Neural cell (in vitro differentiated cells): ENCODE measurements around the gene DLG2. TPM values are rescaled to one million over a fixed set of nuclear protein-coding genes. Genes with fewer than 3 reads are reported as not detected.

Experiments
- H2AFZ ChIP-seq: fragments of 200-600, 300-800 bp; sonication (generic), shearing (Covaris generic); 2 replicates; pipeline ENCODE4 v1.6.0; 2014; ENCODE audit warnings: low read depth, mild to moderate bottlenecking, antibody characterized with exemption, low read length, moderate library complexity
- H3F3A ChIP-seq: fragments of 200-600 bp; shearing (Covaris generic); 2 replicates; pipeline ENCODE4 v1.6.1; 2016; ENCODE audit warnings: mild to moderate bottlenecking, moderate library complexity, mixed read lengths, antibody characterized with exemption, low read length; ENCODE audit not compliant: insufficient read depth, poor library complexity, severe bottlenecking
- H3K27ac ChIP-seq: fragments of 200-600, 300-800 bp; sonication (generic), shearing (Covaris generic); 2 replicates; pipeline ENCODE4 v1.5.1; 2014; ENCODE audit warnings: mild to moderate bottlenecking, low read length, moderate library complexity
- H3K27me3 ChIP-seq: fragments of 300-800, 200-600 bp; sonication (generic), shearing (Covaris generic); 2 replicates; pipeline ENCODE4 v1.6.0; 2014; ENCODE audit warnings: mild to moderate bottlenecking, low read depth, low read length, moderate library complexity; ENCODE audit not compliant: insufficient read depth
- H3K36me3 ChIP-seq: fragments of 300-800, 200-600 bp; sonication (generic), shearing (Covaris generic); 2 replicates; pipeline ENCODE4 v1.5.1; 2014; ENCODE audit warnings: mild to moderate bottlenecking, antibody characterized with exemption, low read length, moderate library complexity; ENCODE audit not compliant: insufficient read depth
- H3K4me2 ChIP-seq: fragments of 300-800, 200-600 bp; sonication (generic), shearing (Covaris generic); 2 replicates; pipeline ENCODE4 v1.6.0; 2014; ENCODE audit warnings: mild to moderate bottlenecking, low read length
- H3K4me3 ChIP-seq: fragments of 300-800, 200-600 bp; sonication (generic), shearing (Covaris generic); 2 replicates; pipeline ENCODE4 v1.5.1; 2014; ENCODE audit warnings: mild to moderate bottlenecking, low read length, moderate library complexity
- H3K79me2 ChIP-seq: fragments of 200-600 bp; shearing (Covaris generic); replicated peaks from 2 replicates; pipeline ENCODE4 v1.6.0; 2014; ENCODE audit warnings: mild to moderate bottlenecking, low read length, moderate library complexity; ENCODE audit not compliant: insufficient read depth
- H3K9ac ChIP-seq: fragments of 300-800, 200-600 bp; sonication (generic), shearing (Covaris generic); 2 replicates; pipeline ENCODE4 v1.6.1; 2016; ENCODE audit warnings: mild to moderate bottlenecking, low read length, mixed read lengths
- H3K9me2 ChIP-seq: fragments of 200-600 bp; shearing (Covaris generic); 2 replicates; pipeline ENCODE4 v1.6.1; 2016; ENCODE audit warnings: mild to moderate bottlenecking, low read length, mixed read lengths; ENCODE audit not compliant: insufficient read depth
- H3K9me3 ChIP-seq: fragments of 200-600, 300-800 bp; sonication (generic), shearing (Covaris generic); 2 replicates; pipeline ENCODE4 v1.6.1; 2016; ENCODE audit warnings: mild to moderate bottlenecking, mixed run types, low read length, moderate library complexity, mixed read lengths
- H4K20me1 ChIP-seq: fragments of 200-600 bp; shearing (Covaris generic); 2 replicates; pipeline ENCODE4 v1.6.1; 2016; ENCODE audit warnings: mild to moderate bottlenecking, mixed run types; ENCODE audit not compliant: insufficient read depth
- EZH2 ChIP-seq: fragments of 200-600, 300-800 bp; shearing (Covaris generic), sonication (generic); IDR thresholded peaks from 2 replicates; pipeline ENCODE4 v1.6.1; 2014; ENCODE audit warnings: antibody characterized with exemption, low read length, borderline replicate concordance, mild to moderate bottlenecking; ENCODE audit not compliant: insufficient read depth, poor library complexity, severe bottlenecking
- MXI1 ChIP-seq: fragments of 450-650 bp; conservative IDR thresholded peaks from 2 replicates; pipeline ENCODE4 v1.6.1; 2014; ENCODE audit warnings: antibody characterized with exemption, mild to moderate bottlenecking; ENCODE audit not compliant: poor library complexity, severe bottlenecking
- POLR2AphosphoS5 ChIP-seq: IDR thresholded peaks from 2 replicates; pipeline ENCODE4 v1.6.1; 2012
- RAD21 ChIP-seq: fragments of 450-650 bp; conservative IDR thresholded peaks from 2 replicates; pipeline ENCODE4 v1.6.1; 2014; ENCODE audit warnings: antibody characterized with exemption, mild to moderate bottlenecking, moderate library complexity
- SMC3 ChIP-seq: fragments of 450-650 bp; conservative IDR thresholded peaks from 2 replicates; pipeline ENCODE4 v1.6.1; 2014; ENCODE audit warnings: antibody characterized with exemption, mild to moderate bottlenecking, moderate library complexity; ENCODE audit not compliant: poor library complexity
- TAF1 ChIP-seq: IDR thresholded peaks from 2 replicates; pipeline ENCODE4 v1.6.1; 2012; ENCODE audit warnings: low read depth
- polyA plus RNA-seq: library from polyadenylated mRNA; depleted of rRNA; stranded (reverse); fragments of >200 nt; gene quantifications from 2 replicates; pipeline ENCODE4 v1.2.3, GENCODE V29; 2014
- TF ChIP-seq, protein P1 (sequence below): IDR thresholded peaks from 2 replicates; pipeline ENCODE4 v1.6.1; 2012; ENCODE audit warnings: borderline replicate concordance

DLG2 gene
- polyA plus RNA-seq, 1 donor from 2014 or later, result 179 TPM

DNA sequence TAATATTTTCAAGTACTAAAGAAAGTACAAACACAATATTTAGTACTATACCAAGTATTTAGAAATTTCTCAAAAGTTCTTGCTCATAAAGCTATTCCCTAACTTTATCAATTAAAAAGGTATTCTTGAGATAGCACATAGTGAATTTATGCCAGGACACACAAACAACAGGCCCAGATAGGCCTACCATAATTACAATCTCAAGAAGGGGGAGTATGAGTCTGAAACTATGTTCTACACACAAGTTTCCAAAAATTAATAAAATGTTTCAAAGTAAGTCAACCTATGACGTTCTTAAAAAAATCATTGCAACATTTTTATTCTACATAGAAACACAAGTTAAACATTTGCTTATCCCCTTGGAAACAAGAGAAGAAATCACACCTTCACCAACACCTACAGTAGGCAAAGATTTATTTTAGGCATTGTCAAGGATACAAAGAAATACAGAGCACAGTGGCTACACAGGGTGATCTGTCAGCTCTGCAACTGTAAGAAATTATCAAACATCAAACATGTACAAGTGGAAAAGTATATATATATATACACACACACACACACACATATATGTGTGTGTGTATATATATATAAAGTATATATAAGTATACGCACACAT is 1497.1 kb downstream of the DLG2 start:
- Histone ChIP-seq H3K9ac (no peak overlapping the region), H3F3A (no peaks in the 10 kb centered on the region), H3K36me3 (no peaks in the 10 kb centered on the region), H2AFZ (no peak overlapping the region), H3K27ac (no peak overlapping the region), H3K9me3 (no peaks in the 10 kb centered on the region), H3K27me3 (no peaks in the 10 kb centered on the region), H3K9me2 (no peaks in the 10 kb centered on the region), H4K20me1 (no peaks in the 10 kb centered on the region), H3K4me2 (no peak overlapping the region), H3K4me3 (no peak overlapping the region), H3K79me2 (no peaks in the 10 kb centered on the region)
- TF ChIP-seq TAF1 (no peak), POLR2AphosphoS5 (no peak), MXI1 (no peak), SMC3 (no peak)

DNA sequence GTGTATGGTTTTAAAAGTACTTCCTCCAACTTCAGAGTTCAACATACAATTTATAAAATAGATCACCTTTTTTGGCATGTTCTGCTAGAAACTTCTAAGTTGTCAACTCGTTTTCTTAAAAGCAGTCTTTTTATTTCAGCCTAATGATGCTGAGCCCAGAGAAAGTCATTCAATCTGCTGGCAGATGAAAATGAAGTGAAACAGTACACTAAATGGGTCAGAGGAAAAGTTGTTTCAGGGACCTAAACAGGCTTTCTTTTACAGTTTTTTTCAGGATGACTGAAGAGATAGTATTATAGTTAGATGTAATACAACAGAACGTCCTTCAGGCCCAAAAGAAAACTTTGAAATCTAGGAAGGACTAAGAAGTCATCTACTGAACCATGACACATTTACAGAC is 1498.3 kb downstream of the DLG2 start:
- TF ChIP-seq RAD21, result no peak
- TF ChIP-seq TAF1, result no peak
- TF ChIP-seq, protein P1, sequence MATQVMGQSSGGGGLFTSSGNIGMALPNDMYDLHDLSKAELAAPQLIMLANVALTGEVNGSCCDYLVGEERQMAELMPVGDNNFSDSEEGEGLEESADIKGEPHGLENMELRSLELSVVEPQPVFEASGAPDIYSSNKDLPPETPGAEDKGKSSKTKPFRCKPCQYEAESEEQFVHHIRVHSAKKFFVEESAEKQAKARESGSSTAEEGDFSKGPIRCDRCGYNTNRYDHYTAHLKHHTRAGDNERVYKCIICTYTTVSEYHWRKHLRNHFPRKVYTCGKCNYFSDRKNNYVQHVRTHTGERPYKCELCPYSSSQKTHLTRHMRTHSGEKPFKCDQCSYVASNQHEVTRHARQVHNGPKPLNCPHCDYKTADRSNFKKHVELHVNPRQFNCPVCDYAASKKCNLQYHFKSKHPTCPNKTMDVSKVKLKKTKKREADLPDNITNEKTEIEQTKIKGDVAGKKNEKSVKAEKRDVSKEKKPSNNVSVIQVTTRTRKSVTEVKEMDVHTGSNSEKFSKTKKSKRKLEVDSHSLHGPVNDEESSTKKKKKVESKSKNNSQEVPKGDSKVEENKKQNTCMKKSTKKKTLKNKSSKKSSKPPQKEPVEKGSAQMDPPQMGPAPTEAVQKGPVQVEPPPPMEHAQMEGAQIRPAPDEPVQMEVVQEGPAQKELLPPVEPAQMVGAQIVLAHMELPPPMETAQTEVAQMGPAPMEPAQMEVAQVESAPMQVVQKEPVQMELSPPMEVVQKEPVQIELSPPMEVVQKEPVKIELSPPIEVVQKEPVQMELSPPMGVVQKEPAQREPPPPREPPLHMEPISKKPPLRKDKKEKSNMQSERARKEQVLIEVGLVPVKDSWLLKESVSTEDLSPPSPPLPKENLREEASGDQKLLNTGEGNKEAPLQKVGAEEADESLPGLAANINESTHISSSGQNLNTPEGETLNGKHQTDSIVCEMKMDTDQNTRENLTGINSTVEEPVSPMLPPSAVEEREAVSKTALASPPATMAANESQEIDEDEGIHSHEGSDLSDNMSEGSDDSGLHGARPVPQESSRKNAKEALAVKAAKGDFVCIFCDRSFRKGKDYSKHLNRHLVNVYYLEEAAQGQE, result no peak
- Histone ChIP-seq H2AFZ (no peak overlapping the region), H3K36me3 (no peaks in the 10 kb centered on the region), H3K27ac (no peak overlapping the region), H3K4me2 (no peak overlapping the region), H3F3A (no peaks in the 10 kb centered on the region), H3K79me2 (no peaks in the 10 kb centered on the region), H3K27me3 (no peaks in the 10 kb centered on the region), H4K20me1 (no peaks in the 10 kb centered on the region), H3K9ac (no peak overlapping the region), H3K4me3 (no peak overlapping the region), H3K9me3 (no peaks in the 10 kb centered on the region), H3K9me2 (no peaks in the 10 kb centered on the region)

DNA sequence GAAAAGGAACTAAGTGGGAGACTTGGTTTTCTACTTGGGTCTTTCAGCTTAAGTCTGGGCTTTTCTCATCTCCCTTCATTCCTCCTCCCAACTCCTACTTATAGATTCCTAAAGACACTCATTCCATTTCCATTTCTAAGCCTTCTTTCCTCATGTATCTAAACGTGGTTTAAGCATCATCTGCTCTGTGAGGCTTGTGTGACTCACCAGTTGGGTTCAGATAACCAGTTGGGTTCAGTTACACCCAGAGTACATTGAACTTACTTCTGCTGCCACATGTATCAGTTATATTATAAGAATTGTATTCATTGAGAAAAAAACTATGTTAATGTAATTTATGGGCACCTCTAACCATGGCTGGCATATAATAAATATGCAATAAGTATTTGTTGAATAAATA is 1509.8 kb downstream of the DLG2 start:
- no peaks in the 10 kb centered on the region for H3K9me2 ChIP-seq
- no peaks in the 10 kb centered on the region for H3K27me3 ChIP-seq
- no peaks in the 10 kb centered on the region for H3K36me3 ChIP-seq
- H3F3A ChIP-seq, result no peaks in the 10 kb centered on the region
- H3K27ac ChIP-seq, result no peak overlapping the region
- no peaks in the 10 kb centered on the region for H4K20me1 ChIP-seq
- H3K79me2 ChIP-seq, result no peaks in the 10 kb centered on the region
- H3K4me2 ChIP-seq, result no peak overlapping the region
- no peak overlapping the region for H3K4me3 ChIP-seq
- TF ChIP-seq EZH2, result no peak
- no peak for TF ChIP-seq POLR2AphosphoS5
- no peak for TF ChIP-seq TAF1
- TF ChIP-seq MXI1, result no peak
- TF ChIP-seq, protein P1, result no peak
- TF ChIP-seq RAD21, result no peak
- no peaks in the 10 kb centered on the region for H3K9me3 ChIP-seq
- no peak overlapping the region for H2AFZ ChIP-seq
- H3K9ac ChIP-seq, result no peak overlapping the region
